GM12801 (cell line): Measurements from ENCODE around the gene NFATC1.

ENCODE experiments used
- TF ChIP-seq, protein P1 (sequence below): IDR thresholded peaks from one replicate; pipeline ENCODE4 v1.5.1; 2011; ENCODE audit warnings: control low read depth; ENCODE audit not compliant: insufficient read length; ENCODE audit errors: extremely low read depth

Gene NFATC1

DNA sequence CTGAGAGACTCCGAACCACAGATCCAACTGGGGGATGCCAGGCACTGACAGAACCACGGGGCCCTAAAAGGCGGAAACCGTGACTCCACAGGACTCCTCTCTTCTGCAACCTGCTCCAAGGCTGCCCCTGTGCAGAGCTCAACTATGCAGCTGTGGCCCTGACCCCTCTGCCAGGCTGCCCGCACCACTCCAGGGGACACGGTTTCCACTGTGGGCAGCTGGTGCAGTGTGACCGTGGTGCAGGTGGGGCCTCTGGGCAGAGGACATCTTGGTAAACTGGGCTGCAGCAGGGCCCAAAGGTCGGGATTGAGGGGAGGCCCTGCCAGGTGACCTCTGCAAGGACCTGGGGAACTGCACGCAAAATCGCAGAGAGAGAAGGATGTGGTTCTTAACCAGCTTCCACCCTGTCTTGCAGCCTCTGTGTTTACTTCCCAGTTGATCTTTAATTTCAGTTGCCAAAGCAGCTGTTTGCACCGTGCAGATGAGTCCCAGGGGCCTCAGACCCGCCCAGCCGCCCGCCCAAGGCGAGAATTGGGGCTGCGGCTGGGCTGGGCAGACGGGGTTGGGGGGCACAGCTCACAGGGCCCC lies 179.3 kb downstream of the NFATC1 start:
- TF ChIP-seq, protein P1, sequence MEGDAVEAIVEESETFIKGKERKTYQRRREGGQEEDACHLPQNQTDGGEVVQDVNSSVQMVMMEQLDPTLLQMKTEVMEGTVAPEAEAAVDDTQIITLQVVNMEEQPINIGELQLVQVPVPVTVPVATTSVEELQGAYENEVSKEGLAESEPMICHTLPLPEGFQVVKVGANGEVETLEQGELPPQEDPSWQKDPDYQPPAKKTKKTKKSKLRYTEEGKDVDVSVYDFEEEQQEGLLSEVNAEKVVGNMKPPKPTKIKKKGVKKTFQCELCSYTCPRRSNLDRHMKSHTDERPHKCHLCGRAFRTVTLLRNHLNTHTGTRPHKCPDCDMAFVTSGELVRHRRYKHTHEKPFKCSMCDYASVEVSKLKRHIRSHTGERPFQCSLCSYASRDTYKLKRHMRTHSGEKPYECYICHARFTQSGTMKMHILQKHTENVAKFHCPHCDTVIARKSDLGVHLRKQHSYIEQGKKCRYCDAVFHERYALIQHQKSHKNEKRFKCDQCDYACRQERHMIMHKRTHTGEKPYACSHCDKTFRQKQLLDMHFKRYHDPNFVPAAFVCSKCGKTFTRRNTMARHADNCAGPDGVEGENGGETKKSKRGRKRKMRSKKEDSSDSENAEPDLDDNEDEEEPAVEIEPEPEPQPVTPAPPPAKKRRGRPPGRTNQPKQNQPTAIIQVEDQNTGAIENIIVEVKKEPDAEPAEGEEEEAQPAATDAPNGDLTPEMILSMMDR, result no peak

DNA sequence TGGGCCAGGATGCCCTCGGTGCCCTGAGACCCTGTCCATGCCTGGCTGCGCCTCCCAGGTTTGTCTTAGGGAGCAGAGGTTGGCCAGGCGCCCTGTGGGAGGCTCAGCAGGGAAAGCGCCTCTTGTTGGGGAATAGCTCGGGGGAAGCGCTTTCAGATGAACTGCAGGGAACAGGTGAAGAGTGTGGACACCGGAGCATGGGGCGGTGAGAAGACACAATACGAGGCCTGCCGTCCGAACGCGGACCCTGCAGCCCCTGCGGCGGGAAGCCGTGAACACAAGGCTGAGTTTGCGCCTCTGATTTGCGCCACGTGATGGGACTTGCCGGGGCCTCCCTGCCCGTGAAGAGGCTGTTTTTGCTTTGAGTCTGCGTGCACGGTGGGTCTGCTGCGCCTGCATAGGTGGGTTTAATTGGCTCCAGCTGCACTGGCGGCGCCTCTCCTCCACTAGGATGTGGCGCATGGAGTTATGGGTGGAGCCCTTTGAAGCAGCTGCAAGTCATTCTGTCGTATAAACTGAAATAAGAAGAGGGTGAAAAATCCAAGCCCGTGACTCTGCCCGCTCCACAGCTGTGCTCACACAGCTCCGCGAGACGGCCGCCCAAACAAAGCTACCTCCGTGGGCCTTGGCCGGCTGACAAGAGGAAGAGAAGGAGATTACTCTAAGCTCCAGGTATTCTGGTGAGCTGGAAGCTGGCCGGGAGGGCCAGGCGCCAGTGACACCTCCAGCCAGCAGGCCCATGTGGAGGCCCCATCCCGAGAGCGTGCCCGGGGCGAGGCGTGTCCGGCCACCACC lies 180.4 kb downstream of the NFATC1 start:
- TF ChIP-seq, protein P1, result no peak

DNA sequence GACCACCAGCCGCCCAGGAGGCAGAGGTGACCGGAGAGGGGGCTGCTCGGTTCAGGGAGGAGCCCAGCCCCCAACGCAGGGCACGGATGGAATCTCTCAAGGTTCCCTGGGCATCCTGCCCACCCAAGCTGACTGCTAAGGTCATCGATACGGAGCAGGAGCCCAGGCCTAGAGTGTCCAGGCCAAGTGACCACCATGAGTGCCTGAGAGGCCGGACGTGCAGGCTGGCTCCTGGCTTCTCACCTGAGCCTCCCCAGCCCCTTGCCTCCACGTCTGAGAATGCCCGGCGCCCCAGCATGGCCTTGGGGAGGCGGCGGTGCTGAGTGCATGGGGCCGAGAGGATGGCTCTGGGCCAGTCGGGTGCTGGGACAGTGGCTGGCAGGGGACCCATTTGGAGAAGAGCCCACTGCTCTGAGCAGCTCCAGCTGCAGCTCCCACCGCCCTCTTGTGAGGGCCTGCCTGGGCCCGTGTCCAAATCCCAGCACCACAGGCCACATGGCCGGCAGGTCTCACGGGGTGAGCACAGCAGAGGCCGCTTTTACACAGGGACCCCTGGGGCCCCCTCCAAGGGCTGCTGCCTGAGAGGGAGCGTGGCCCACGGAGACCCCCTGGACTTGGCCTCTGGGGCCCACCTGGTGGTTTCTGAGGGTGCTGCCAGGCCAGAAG lies 181.1 kb downstream of the NFATC1 start:
- TF ChIP-seq, protein P1, result no peak

DNA sequence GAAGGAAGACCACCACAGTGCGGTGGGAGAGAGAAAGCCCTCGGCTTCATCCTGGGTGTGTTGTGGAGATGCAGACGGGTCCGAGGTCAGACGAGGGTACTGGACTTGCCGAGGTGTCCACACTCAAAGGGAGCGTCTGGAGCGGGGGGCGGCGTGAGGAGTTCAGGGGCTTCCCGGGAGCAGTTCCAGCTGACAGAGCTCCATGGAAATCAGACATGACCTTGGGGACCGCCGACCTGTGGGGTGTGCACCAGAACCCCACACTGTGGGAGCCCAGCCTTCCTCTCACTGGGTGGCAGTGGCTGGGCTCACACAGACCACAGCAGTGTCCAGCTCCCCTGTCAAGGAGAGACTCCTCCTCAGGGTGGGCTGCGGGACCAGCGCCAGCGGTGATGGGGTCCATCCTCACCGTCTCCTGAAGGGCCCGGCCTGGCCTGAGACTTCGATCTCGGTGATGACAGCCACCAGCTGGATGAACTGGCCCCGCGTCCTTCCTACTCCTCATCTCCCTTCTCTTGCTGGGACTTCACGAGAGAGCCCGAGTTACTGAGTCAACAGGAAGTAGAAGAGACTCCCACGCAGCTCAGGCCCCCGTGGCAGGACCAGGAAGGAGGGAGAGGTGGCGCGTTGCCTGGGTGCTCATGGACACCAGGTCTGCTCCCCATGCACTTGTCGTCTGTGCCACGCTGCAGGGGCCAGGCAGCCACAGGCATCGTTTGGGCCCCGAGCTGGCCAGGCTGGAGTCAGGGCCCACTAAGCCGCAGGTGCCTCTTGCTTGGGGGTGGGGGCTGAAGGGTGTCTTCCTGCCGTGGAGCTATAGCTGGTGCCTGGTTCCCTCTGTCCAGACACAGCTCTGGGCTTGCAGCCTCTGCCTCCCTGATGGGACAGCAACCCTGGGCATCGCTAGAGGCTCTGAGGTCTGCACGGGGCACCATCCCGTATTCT lies 182.0 kb downstream of the NFATC1 start:
- TF ChIP-seq, protein P1, result no peak

DNA sequence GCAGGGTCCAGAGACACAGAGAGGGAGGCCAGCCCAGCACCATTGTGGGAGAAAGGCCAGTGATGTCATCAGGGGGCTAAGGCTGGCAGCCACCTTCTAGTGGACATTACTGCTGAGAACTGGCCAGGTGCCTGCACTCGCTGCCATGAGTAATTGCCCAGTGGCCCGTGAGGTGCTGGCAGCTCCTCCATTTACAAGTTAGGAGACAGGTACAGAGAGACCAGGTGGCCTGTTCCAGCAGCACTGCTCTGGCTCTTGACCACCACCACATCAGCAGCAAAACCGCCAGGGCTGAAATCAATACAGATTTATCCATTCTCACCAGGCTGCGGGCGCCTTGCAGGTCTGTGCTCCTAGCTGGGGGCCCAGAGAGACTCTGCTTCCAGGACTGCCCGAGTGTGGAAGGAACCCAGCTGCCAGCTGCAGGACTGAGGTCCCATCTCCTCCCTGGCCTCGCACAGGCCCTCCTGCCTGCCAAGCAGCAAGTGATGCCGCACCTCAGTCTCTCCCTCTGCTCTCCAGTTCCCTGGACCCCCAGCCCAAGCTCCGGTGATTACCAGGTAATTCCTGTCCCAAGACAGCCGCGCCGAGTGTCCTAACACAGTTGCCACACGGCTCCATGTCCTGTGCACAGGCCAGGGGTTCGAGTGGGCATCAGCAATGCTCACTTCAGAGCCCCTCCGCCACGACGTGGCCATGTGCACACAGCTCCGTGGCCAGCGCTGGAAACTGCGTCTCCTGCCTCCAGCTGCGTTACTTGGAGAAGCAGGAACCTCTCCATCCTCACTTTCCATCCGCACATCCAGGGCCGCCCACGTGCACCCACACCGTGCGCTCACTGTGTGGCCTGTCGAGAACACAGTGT lies 182.9 kb downstream of the NFATC1 start:
- TF ChIP-seq, protein P1, result no peak
